Measurements from ENCODE around the gene C2CD2. TPM values are rescaled to one million over a fixed set of nuclear protein-coding genes. Genes with fewer than 3 reads are reported as not detected.

Gene C2CD2
- total and polyA plus RNA-seq, 2 donors (not counting 1 experiment from before 2014, with no cell fraction given): 6.8 to 11.9 TPM

DNA sequence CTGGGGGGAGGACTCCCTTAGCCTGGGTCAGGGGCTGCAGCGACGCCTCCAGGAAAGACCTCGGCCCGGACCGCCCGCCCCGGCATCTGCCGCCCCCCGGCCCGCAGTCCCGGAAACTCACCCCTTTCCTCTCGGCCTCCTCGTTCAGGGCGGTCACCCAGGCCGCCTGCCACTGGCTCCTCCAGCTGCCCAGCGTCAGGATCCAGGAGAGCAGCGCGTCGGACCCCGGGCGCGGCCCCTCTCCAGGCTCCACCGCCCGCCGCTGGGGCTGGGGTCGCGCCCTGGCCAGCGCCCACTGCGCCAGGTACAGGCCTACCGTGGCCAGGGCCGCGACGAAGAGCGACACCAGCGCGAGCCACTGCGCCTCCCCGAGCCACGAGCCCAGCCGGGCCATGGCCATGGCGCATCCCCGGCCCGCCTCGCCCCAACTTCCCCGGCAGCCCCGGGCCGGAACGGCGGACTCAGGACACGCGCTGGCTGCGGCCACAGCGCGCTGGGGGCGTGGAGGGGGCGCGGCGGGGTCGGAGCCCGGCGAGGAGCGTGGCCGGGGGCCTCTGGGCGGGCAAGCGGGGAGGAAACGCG, 478 bp downstream of the C2CD2 start:
- intact Hi-C loops (cut with micrococcal nuclease): no loop called here
- Histone ChIP-seq H3K4me1 (ENCODE audit: control insufficient read depth in 2 of 2, insufficient read depth in 2 of 2, low read length in 2 of 2) (peaks cover 17 to 19% of the 10 kb centered on the region in 2 donors), H3K79me2 (ENCODE audit: control insufficient read depth, insufficient read depth, low read length) (no peaks in the 10 kb centered on the region), H3K4me2 (replicated peaks; ENCODE audit: low read depth, low read length, poor library complexity, severe bottlenecking) (peak overlapping the region; percentile 88), H3K9me3 (ENCODE audit: control extremely low read depth in 1 of 3, control insufficient read depth in 2 of 3, insufficient read depth in 1 of 3, low read length in 2 of 3) (peaks cover 0 to 6% (median 0%) of the 10 kb centered on the region in 3 donors), H4K20me1 (ENCODE audit: control insufficient read depth, insufficient read depth, low read length, poor library complexity, severe bottlenecking) (no peaks in the 10 kb centered on the region), H2AFZ (ENCODE audit: insufficient read depth, low read depth, low read length, poor library complexity, severe bottlenecking) (peak overlapping the region; percentile 66), H3K27ac (ENCODE audit: low read length in 2 of 2) (no peak overlapping the region), H3K9ac (ENCODE audit: low read length) (peak overlapping the region; percentile 51), H3K27me3 (replicated peaks in 1 of 4; ENCODE audit: control extremely low read depth in 1 of 4, control insufficient read depth in 3 of 4, insufficient read depth in 4 of 4, low read length in 3 of 4) (peaks cover 0 to 32% (median 7%) of the 10 kb centered on the region in 4 experiments), H3K36me3 (replicated peaks in 1 of 2; ENCODE audit: control extremely low read depth in 1 of 2, control insufficient read depth in 1 of 2, extremely low read depth in 1 of 2, insufficient read depth in 2 of 2, low read length in 1 of 2) (no peaks in the 10 kb centered on the region), H3K4me3 (ENCODE audit: control extremely low read depth in 1 of 5, extremely low read depth in 1 of 5, insufficient read depth in 1 of 5, low read depth in 2 of 5, low read length in 4 of 5) (peak overlapping the region in 3 of 5 experiments; percentile 33 to 48 (median 42))
- DNase-seq (peak; percentile 26), ATAC-seq (ENCODE audit: low read depth) (peak; percentile 35)
- H3K4me3 Mint-ChIP-seq: peak overlapping the region; percentile 74
- no peaks in the 10 kb centered on the region for H3K9me3 Mint-ChIP-seq (ENCODE audit: insufficient read depth)
- TF ChIP-seq, protein P1, sequence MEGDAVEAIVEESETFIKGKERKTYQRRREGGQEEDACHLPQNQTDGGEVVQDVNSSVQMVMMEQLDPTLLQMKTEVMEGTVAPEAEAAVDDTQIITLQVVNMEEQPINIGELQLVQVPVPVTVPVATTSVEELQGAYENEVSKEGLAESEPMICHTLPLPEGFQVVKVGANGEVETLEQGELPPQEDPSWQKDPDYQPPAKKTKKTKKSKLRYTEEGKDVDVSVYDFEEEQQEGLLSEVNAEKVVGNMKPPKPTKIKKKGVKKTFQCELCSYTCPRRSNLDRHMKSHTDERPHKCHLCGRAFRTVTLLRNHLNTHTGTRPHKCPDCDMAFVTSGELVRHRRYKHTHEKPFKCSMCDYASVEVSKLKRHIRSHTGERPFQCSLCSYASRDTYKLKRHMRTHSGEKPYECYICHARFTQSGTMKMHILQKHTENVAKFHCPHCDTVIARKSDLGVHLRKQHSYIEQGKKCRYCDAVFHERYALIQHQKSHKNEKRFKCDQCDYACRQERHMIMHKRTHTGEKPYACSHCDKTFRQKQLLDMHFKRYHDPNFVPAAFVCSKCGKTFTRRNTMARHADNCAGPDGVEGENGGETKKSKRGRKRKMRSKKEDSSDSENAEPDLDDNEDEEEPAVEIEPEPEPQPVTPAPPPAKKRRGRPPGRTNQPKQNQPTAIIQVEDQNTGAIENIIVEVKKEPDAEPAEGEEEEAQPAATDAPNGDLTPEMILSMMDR (IDR thresholded peaks at IDR 0.05): no peak
- no peak for TF ChIP-seq EZH2 (IDR thresholded peaks at IDR 0.05; ENCODE audit: borderline replicate concordance, insufficient read depth, low read depth, low read length, poor library complexity, severe bottlenecking)
- CTCF ChIA-PET: interaction anchor here (0.8 kb wide), 1 partner anchor 8 kb away, joined by 3 read pairs; no protein-coding TSS in a partner anchor
- POLR2A ChIA-PET: no interaction called here
- WGBS (ENCODE audit: insufficient coverage): 4% methylated on average over 66 of the region's 67 CpGs
- no peak overlapping the region for H3K27ac Mint-ChIP-seq
- H3K27me3 Mint-ChIP-seq: peaks cover 33% of the 10 kb centered on the region
- H3K4me1 Mint-ChIP-seq: peaks cover 16% of the 10 kb centered on the region

DNA sequence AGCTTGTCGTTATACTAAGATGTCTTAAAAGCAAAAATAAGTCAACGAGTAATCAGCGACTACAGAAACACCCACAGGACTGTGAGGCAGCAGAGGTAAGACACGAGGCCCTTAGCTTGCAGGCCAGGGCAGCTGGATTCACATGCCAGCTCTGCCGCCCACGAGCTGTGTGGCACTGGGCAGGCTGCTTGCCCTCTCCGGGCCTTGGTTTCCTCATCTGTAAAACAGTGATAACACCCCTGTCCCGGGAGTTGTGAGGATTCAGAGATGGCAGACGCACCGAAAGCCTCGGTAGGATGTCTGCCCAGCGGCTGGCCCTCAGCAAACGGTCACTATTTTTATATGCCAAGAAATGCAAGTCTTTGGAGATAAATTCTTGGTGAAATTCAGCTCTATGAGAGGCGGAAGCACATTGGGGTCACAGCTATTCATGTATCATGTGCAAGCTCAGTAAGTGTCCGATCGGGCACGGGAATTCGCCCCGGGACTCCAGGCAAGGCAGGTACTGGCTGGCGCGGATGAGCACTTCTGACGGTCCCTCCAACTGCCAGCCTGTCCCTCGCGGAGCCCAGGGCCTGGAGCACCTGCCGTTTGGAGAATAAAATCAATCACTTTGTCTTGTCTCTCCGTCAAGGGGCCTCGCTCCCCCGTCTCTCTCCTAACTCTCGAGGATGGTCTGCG, 1.1 kb downstream of the C2CD2 start:
- H3K4me2 ChIP-seq (replicated peaks; ENCODE audit: low read depth, low read length, poor library complexity, severe bottlenecking): peak overlapping the region; percentile 88
- H2AFZ ChIP-seq (ENCODE audit: insufficient read depth, low read depth, low read length, poor library complexity, severe bottlenecking): peak overlapping the region; percentile 66
- peak overlapping the region in 3 of 5 experiments; percentile 33 to 48 (median 42) for H3K4me3 ChIP-seq (ENCODE audit: control extremely low read depth in 1 of 5, extremely low read depth in 1 of 5, insufficient read depth in 1 of 5, low read depth in 2 of 5, low read length in 4 of 5)
- H3K4me1 ChIP-seq (ENCODE audit: control insufficient read depth in 2 of 2, insufficient read depth in 2 of 2, low read length in 2 of 2): peaks cover 17 to 19% of the 10 kb centered on the region in 2 donors
- Mint-ChIP-seq H3K9me3 (ENCODE audit: insufficient read depth) (no peaks in the 10 kb centered on the region), H3K4me3 (peak overlapping the region; percentile 74), H3K4me1 (peaks cover 16% of the 10 kb centered on the region), H3K27me3 (peaks cover 33% of the 10 kb centered on the region), H3K27ac (no peak overlapping the region)
- H4K20me1 ChIP-seq (ENCODE audit: control insufficient read depth, insufficient read depth, low read length, poor library complexity, severe bottlenecking): no peaks in the 10 kb centered on the region
- H3K9me3 ChIP-seq (ENCODE audit: control extremely low read depth in 1 of 3, control insufficient read depth in 2 of 3, insufficient read depth in 1 of 3, low read length in 2 of 3): peaks cover 0 to 6% (median 0%) of the 10 kb centered on the region in 3 donors
- peaks cover 0 to 27% (median 7%) of the 10 kb centered on the region in 4 experiments for H3K27me3 ChIP-seq (replicated peaks in 1 of 4; ENCODE audit: control extremely low read depth in 1 of 4, control insufficient read depth in 3 of 4, insufficient read depth in 4 of 4, low read length in 3 of 4)
- DNase-seq: no peak
- WGBS (ENCODE audit: insufficient coverage): 41% methylated on average over 30 of the region's 30 CpGs
- intact Hi-C loops (cut with micrococcal nuclease): no loop called here
- TF ChIP-seq, protein P1 (IDR thresholded peaks at IDR 0.05): no peak
- TF ChIP-seq EZH2 (IDR thresholded peaks at IDR 0.05; ENCODE audit: borderline replicate concordance, insufficient read depth, low read depth, low read length, poor library complexity, severe bottlenecking): no peak
- no peaks in the 10 kb centered on the region for H3K79me2 ChIP-seq (ENCODE audit: control insufficient read depth, insufficient read depth, low read length)
- no peak overlapping the region for H3K27ac ChIP-seq (ENCODE audit: low read length in 2 of 2)
- no peaks in the 10 kb centered on the region for H3K36me3 ChIP-seq (replicated peaks in 1 of 2; ENCODE audit: control extremely low read depth in 1 of 2, control insufficient read depth in 1 of 2, extremely low read depth in 1 of 2, insufficient read depth in 2 of 2, low read length in 1 of 2)
- no peak overlapping the region for H3K9ac ChIP-seq (ENCODE audit: low read length)
- CTCF ChIA-PET: interaction anchor here (0.8 kb wide), 1 partner anchor 9 kb away, joined by 3 read pairs; no protein-coding TSS in a partner anchor
- POLR2A ChIA-PET: no interaction called here
- no peak for ATAC-seq (ENCODE audit: low read depth)
